SK-MEL-5 (cell line): ENCODE data around the gene IRF2. TPM values are rescaled to one million over a fixed set of nuclear protein-coding genes. Genes with fewer than 3 reads are reported as not detected.

Experiments used
- DNase-seq: peaks from one replicate; pipeline ENCODE4 v3.0.0-alpha.2; 2016; ENCODE audit warnings: low read depth, low spot score
- in situ Hi-C: cut with HindIII; loops from 2 replicates; pipeline ENCODE4 v1.10.0; 2016; ENCODE audit warnings: low sequenced_read_pairs, high pct_unique_total_duplicates, low pct_unique_long_range_greater_than_20kb
- total RNA-seq: library from RNA; depleted of rRNA; stranded (reverse); fragments of >200 nt; shearing (Covaris generic); gene quantifications from 2 replicates; pipeline ENCODE4 v1.2.3, GENCODE V29; 2014

IRF2 gene
- total RNA-seq, 1 experiment from 2014 or later = 37.0 TPM

DNA sequence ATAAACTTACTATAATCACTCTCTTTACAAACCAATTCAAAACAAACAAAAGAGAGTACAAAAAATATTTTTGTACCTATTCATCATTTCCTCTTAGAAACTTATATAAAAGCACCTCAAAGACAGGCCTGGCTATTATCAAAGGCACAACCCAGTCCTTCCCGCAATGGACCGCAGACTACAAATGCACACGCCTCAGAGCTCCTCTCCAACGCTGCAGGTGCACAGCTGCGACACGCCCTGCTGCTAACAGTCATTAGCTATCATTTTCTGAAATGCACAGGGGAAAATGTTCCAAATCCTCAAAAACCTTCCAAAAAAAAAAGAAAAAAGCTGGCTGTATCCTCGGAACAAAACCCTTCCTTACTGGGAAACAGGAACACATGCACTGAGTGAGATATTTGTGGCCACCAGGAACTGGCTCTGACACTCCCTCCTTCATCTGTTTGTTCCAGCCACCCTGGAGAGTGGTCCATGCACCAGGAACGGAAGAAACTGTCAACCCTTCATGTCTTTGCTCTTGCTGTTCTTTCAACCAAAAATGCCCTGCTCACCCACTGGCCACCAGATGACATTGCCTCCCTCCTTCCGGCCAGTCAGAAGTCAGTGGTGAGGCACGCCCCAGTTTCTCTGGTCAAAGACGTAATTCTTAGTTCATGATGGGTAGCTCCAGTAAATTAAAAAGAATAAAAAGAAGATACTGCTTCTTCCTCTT, 16.7 kb downstream of the IRF2 start:
- in situ Hi-C loops = no loop called here
- no peak for DNase-seq

DNA sequence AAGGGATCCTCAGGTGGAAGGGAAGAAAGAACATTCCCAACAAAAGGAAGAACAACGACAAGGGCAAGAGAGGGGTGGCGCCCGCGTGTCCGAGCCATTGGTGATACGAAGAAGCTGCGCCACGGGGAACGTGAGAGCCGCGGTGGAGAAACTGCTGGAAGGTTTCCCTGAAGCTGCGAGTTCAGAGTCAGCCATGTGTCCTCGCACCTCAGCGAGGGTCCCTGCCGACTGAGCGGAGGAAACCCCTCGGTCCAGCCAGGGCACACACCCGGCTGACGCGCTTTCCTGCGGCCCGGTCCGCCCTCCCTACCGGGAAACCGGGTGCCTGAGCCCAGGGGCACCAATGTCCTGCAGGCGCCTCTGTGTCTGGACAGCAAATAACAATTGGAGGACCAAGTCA, 18.0 kb downstream of the IRF2 start:
- DNase-seq = no peak
- in situ Hi-C loops = no loop called here

DNA sequence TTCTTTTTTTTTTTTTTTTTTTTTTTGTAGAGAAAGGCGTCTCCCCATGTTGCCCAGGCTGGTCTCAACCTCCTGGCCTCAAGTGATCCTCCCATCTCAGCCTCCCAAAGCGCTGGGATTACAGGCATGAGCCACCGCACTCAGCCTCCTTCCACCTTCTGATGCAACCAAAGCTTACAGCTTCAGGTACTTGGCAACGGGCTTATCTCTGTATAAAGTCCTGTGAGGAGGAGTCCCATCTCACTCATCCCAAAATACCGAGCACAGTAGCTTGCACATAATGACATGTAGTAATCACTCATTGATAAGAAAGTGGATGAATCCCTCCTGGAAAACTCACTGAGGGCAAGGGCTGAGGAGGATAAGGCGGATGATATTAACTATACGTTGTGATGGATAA, 19.1 kb downstream of the IRF2 start:
- in situ Hi-C loops = no loop called here
- DNase-seq = no peak

DNA sequence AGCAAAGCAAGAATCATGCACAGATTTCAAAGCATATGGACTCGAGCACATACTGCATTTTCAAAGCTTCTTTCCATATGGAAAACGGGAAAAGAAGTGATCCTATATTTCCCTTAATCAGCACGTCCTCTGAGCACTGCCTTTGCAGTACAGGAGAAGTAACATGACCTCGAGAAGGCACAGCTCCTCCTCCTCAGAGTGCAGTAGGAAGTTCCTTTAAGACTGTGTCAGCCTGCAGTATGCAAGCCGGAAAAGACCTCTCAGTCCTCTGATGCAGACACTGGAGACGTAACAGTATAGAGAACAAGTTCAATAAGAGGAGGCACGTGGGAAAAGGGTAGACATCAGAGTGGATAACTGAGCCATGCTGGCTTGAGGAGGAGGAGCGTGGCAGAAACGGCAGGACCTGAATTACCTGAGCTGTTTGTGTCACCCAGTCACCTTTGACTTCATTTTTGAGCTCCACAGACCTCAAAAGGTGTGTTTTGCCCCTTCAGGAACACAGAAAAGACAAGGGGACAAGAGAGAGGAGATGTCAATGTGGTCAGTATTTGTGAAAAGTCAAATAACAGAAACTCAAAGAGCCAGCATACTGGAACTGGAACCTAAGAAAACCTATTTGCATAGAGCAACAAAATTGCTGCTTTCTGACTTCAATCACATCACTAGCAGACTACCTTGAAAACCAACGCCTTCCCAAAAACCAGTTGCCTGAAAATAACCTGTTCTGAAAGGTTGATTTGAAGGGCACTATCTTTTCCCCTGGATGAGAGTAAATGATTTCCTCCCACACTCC, 20.8 kb downstream of the IRF2 start:
- DNase-seq = peak; percentile 76
- in situ Hi-C loops = no loop called here

DNA sequence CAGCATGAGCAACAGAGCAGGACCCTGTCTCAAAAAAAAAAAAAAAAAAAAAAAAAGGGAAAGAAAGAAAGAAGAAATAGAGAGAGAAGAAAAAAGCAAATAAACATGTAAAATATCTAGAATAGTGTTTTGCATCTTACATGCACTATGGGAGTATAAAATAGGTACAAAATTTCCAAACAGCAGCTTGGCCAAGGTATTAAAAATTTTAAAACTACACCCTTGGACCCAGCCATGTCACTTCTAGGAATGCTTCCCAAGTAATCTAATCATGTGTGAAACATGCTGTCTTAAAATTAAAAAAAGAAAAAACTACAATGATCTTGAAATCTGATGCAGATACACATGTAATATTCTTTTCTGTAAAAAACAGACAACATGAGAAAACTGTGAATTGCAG, 21.6 kb downstream of the IRF2 start:
- no peak for DNase-seq
- in situ Hi-C loops = no loop called here

DNA sequence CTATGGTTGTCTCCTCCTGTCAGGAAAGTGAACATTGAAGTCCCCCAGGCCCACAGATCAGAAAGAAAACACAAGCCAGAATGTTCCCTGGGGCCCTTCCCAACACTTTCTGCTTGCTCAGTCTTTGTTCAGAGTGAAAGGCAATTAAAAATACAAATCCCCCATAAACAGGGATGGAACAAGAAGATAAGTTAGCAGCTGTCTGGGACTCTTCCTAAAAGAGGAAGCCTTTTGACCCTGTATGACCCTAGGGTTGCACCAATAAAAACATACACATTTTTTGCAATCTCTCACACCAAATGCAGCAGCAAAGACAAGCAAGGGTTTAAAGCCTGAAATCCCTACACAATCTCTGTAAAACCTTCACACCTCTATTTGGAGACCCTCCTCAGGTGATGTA, 22.6 kb downstream of the IRF2 start:
- no peak for DNase-seq
- in situ Hi-C loops = no loop called here

- in situ Hi-C loops = no loop called here
- DNase-seq = peak; percentile 86
Measured at GRCh38 chr4:184450743-184451535, 23.4 kb downstream of the IRF2 start.

DNA sequence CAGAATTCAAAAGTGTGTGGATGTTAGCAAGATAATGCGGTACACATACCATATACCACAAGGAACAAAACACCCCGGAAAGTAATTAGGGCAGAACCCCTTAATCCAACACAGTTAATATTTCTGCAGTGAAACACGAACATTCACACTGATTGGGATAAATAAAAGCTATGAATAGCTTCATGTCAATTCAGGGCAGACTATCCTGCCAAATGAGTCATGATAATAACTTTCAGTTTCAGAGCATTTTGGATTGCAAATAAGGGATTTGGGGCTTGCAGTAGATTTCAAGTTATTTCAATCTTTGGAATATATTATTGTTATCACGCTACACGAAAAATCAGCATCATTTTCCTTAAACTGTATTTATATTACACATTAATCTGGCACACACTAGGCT, 24.3 kb downstream of the IRF2 start:
- no peak for DNase-seq
- in situ Hi-C loops = no loop called here

DNA sequence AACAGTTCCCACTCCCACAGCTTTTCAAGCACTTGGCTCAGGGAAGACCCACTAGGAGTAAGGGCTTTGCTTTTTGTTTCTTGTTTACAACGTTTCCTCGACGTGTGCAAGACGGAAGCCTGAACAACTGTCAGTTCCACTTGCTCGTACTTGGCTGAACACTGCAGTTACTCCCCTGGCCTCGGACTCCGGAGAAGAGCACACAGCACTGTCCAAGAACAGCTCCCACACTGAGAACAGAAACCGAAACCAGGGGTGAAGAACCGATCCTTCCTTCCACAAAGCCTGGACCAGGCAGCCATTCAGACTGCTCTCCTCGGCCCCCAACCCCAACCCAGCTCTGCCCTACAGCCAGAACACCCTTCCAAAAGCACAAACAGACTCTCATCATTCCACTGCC, 25.5 kb downstream of the IRF2 start:
- peak; percentile 58 for DNase-seq
- in situ Hi-C loops = no loop called here

GRCh38 chr4:184448141-184448540, 26.2 kb downstream of the IRF2 start:
- DNase-seq = no peak
- in situ Hi-C loops = no loop called here

DNA sequence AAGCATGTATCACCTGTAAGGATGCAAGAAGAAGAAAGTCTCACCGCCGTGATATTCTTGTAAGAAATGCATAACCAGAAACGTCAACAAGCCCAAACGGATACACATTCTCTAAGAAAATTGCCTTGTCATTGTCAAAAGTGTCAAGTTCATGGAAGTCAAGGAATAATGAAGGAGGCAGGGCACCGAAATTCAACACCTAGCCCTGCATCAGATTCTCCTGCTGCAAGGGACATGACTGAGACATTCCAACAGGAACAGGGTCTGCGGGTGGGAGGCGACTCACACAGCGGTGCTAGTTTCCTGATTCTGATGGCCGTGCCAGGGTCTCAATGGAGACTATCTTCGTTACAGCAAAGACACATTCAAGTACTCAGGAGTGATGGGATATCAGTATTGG, 26.7 kb downstream of the IRF2 start:
- DNase-seq = no peak
- in situ Hi-C loops = no loop called here

DNA sequence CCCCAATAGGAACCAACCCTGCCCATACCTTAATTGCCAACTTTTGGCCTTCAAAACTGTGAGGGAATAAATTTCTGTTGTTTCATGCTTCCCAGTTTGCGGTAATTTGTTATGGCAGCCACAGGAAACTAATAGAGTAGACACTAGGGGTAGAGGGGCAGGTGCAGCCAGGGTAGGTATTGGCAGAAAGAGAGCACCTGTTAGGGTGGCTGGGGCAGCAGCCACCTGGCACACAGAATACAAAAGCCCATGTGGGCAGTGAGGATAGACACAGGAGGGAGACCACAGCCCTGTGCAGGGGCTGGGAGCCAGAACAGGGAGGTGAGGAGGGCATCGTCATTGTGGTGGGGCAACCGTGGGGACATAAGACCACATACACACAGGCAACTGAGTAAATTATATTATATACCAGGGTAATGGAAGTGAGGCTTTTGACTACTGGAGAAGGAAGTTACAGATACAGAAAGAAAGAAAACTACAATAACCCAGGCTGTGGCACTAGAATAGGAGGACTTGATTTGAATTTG, 28.2 kb downstream of the IRF2 start:
- in situ Hi-C loops = no loop called here
- no peak for DNase-seq

DNA sequence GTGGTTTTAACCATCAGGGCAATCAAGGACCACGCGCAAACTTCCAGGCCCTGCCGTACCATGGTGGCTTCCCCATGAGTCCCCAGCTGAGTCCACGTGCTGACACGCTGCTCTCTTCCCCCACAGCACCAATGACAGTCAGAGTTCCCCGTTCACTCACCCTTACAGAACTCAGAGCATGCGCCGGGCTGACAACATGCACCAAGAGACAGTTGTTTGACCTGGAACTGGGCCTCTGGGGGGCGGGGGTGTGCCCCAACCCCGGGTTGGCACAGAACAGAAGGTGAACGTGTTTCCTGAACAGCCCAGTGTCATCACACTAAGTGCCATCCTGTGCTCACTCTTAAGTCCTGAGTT, 29.4 kb downstream of the IRF2 start:
- in situ Hi-C loops = no loop called here

GRCh38 chr4:184444215-184444952, 30.0 kb downstream of the IRF2 start:
- DNase-seq = no peak
- in situ Hi-C loops = no loop called here

More for the DNA sequence above, 29.4 kb downstream of the IRF2 start:
- no peak for DNase-seq

DNA sequence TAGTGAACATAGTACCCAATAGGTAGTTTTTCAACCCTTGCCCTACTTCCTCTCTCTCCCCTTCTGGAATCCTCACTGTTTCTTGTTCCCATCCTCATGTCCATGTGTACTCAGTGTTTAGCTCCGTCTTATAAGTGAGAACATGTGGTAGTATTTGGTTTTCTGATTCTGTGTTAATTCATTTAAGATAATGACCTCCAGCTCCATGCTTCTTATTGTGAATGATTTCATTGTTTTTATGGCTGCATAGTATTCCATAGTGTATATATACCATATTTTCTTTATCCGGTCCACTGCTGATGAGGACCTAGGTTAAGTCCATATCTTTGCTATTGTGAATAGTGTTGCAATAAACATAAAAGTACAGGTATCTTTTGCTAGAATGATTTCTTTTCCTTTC, 31.0 kb downstream of the IRF2 start:
- no peak for DNase-seq
- in situ Hi-C loops = no loop called here

GRCh38 chr4:184442314-184442635, 32.1 kb downstream of the IRF2 start:
- in situ Hi-C loops = no loop called here
- DNase-seq = no peak

GRCh38 chr4:184441461-184442313, 32.7 kb downstream of the IRF2 start:
- no peak for DNase-seq
- in situ Hi-C loops = no loop called here
